Muscle layer of duodenum (tissue), 2 donors: ENCODE measurements around the gene SEMA3B.
A peak's percentile ranks its signal among the peaks of the same experiment; 100 is the strongest.

Experiments
- H3K27ac ChIP-seq: one replicate; pipeline ENCODE4 v1.7.0; 2013; ENCODE audit warnings: mild to moderate bottlenecking, low read length
- H3K27me3 ChIP-seq: one replicate; pipeline ENCODE4 v1.7.0; 2013; ENCODE audit warnings: low read depth, mild to moderate bottlenecking, control low read depth, low read length
- H3K36me3 ChIP-seq, 2 donors: one replicate each; pipeline ENCODE4 v1.7.0; 2013; ENCODE audit warnings: low read length in 2 of 2, control low read depth in 1 of 2, mild to moderate bottlenecking in 1 of 2; ENCODE audit not compliant: insufficient read depth in 2 of 2, control insufficient read depth in 1 of 2
- H3K4me1 ChIP-seq, 2 donors: one replicate each; pipeline ENCODE4 v1.7.0; 2013; ENCODE audit warnings: low read length in 2 of 2, mild to moderate bottlenecking in 2 of 2, control low read depth in 1 of 2, moderate library complexity in 1 of 2; ENCODE audit not compliant: insufficient read depth in 2 of 2, control insufficient read depth in 1 of 2
- H3K4me3 ChIP-seq, 2 donors: one replicate each; pipeline ENCODE4 v1.7.0; 2013; ENCODE audit warnings: low read length in 2 of 2, low read depth in 1 of 2, mild to moderate bottlenecking in 1 of 2
- H3K9me3 ChIP-seq, 2 donors: one replicate each; pipeline ENCODE4 v1.7.0; 2013; ENCODE audit warnings: low read length in 2 of 2, control low read depth in 1 of 2, mild to moderate bottlenecking in 1 of 2; ENCODE audit not compliant: control insufficient read depth in 1 of 2
- donor health status: healthy.

Gene SEMA3B

DNA sequence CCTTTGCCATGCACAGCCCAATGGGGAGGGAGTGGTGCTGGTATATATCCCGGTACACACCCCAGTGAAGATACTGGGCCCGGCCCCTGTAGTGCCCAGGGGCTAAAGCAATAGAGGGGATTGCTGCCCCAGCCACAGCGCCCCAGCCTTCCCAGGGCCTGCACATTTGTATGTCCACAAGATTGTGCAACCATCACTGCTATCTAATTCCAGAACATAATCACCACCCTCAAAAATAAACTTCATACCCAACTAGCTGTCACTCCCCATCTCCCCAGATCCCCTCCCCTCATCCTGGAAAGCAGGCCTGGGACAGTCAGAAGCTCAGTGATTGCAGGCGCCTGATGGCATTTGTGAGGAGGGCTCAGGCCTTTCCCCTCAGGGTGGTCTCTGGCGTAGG lies 19.5 kb upstream of the SEMA3B start:
- H3K27ac ChIP-seq: peak overlapping the region; percentile 62
- H3K27me3 ChIP-seq: no peaks in the 10 kb centered on the region
- peaks cover 13 to 31% of the 10 kb centered on the region in 2 donors for H3K36me3 ChIP-seq
- peaks cover 20 to 69% of the 10 kb centered on the region in 2 donors for H3K4me1 ChIP-seq
- H3K9me3 ChIP-seq: no peaks in the 10 kb centered on the region
- no peak overlapping the region for H3K4me3 ChIP-seq

DNA sequence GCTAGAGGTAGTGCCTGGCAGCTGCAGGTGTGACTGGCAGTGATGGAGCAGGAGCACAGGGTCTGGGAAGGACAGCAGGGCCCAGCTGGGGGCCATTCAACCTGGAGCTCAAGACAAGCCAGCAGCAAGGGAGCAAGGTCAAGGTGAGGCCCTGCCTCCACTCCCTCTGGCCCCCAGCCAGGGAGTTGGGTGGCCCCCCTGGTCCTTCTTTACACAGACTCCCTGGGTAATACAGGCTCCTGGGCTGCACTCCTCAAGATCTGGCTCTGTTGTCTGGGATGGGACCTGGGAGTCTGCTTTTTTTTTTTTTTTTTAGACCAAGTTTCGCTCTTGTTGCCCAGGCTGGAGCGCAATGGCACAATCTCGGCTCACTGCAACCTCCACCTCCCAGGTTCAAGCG lies 18.4 kb upstream of the SEMA3B start:
- Histone ChIP-seq H3K4me1 (peaks cover 16 to 59% of the 10 kb centered on the region in 2 donors), H3K27me3 (no peaks in the 10 kb centered on the region), H3K36me3 (peaks cover 14 to 42% of the 10 kb centered on the region in 2 donors), H3K27ac (no peak overlapping the region), H3K9me3 (no peaks in the 10 kb centered on the region), H3K4me3 (no peak overlapping the region)

DNA sequence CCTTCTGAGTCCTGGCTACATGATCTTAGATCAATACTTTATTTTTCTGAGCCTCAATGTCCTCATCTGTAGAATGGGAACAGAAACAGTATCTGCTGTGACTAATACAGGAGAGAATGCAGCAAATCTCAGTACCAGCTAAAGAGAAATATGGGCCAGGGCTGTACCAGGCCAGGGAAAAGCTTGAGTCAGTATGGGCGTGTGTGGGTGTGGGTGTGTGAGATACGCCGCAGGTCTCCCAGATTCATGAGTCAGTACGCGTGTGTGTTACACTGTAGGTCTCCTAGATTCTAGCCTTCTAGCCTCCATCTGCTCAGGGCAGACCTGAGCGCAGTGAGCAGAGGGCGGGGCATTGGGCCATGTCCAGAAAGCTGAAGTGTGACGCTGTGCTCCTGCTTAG lies 17.7 kb upstream of the SEMA3B start:
- Histone ChIP-seq H3K9me3 (no peaks in the 10 kb centered on the region), H3K36me3 (peaks cover 15 to 44% of the 10 kb centered on the region in 2 donors), H3K4me1 (peaks cover 12 to 54% of the 10 kb centered on the region in 2 donors), H3K27me3 (no peaks in the 10 kb centered on the region), H3K4me3 (no peak overlapping the region), H3K27ac (peak overlapping the region; percentile 16)

DNA sequence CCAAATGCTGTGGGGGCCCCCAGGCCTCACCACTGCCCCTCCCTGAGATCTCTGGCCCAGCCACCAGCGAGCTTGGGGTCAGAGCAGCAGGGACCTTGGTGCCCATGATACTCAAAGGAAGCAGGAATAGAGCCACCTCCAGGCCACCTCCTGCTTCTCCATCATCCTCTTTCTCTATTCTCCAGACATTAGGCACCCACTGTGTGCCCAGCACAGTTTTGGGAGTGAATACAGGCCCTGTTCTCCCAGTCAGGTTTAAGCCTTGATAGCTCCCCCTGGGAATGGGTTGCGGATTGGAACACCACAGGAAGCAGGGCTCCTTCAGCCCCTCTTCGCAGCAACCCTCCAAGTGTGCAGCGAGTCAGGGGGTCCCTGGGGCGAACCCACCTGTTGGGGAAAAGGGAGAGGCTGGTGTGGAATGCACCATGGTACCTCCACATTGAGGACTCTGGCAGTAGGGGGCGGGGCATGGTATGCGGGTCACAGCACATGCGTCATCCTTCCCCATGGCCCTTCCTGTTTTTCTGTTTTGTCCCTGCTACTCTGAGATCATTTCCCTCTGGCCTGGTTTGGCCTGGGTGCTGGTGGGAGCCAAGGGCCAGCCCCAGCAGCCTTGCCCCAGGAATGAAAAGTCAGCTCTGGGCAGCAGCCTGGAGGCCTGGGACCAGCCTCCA lies 14.2 kb upstream of the SEMA3B start:
- H3K9me3 ChIP-seq: no peaks in the 10 kb centered on the region
- H3K4me3 ChIP-seq: no peak overlapping the region
- H3K27ac ChIP-seq: peak overlapping the region; percentile 85
- H3K36me3 ChIP-seq: peaks cover 33 to 69% of the 10 kb centered on the region in 2 donors
- no peaks in the 10 kb centered on the region for H3K27me3 ChIP-seq
- peaks cover 3 to 22% of the 10 kb centered on the region in 2 donors for H3K4me1 ChIP-seq

DNA sequence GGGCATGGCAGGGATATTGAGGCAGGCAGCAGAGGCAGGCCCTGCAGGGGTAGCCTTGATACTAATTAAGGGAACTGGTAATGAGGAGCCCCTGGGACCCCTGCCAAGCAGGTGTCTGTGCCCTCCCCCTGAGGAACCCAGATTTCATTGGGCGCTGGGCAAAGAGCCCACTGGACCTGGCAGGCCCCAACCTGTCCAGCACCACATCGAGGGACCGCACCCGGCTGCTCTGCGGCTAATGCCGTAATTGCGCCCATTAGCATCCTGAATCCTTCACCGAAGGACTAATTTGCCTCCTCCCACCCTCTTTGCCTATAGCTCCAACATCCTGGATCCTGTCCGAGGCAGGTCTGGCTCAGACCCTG lies 13.7 kb upstream of the SEMA3B start:
- Histone ChIP-seq H3K4me3 (no peak overlapping the region), H3K9me3 (no peaks in the 10 kb centered on the region), H3K36me3 (peaks cover 33 to 69% of the 10 kb centered on the region in 2 donors), H3K27ac (peak overlapping the region; percentile 85), H3K27me3 (no peaks in the 10 kb centered on the region), H3K4me1 (peaks cover 3 to 18% of the 10 kb centered on the region in 2 donors)

DNA sequence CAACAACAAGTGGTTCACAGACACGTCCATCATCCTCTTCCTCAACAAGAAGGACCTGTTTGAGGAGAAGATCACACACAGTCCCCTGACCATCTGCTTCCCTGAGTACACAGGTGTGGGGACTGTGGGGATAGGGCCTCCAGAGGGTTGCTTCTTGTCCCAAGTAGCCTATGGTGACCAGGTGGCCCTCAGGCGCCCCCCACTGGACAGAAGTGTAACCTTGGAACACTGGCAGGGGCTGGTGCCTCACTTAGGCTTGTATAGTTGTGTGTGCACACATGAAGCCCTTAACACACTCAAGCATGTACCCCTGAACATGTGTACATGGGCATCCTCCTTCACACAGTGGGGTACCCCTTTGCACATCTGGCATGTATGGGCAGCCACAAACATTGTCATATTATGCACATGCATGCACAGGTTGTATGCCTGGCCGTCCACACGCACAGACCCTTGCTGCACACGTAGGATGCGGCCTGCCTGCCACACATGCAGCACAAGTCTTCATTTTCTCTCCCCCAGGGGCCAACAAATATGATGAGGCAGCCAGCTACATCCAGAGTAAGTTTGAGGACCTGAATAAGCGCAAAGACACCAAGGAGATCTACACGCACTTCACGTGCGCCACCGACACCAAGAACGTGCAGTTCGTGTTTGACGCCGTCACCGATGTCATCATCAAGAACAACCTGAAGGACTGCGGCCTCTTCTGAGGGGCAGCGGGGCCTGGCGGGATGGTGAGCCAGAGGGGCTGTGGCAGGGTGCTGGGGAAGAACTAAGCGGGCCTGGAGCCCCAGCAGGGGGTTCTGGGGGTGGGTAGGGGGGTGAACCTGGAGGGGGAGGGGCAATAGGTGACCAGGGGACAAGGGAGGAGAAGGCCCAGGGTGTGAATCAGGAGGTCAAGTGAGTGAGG lies 11.7 kb upstream of the SEMA3B start:
- peaks cover 29 to 58% of the 10 kb centered on the region in 2 donors for H3K36me3 ChIP-seq
- no peak overlapping the region for H3K27ac ChIP-seq
- no peaks in the 10 kb centered on the region for H3K9me3 ChIP-seq
- H3K4me1 ChIP-seq: peaks cover 6 to 19% of the 10 kb centered on the region in 2 donors
- H3K27me3 ChIP-seq: no peaks in the 10 kb centered on the region
- H3K4me3 ChIP-seq: no peak overlapping the region

DNA sequence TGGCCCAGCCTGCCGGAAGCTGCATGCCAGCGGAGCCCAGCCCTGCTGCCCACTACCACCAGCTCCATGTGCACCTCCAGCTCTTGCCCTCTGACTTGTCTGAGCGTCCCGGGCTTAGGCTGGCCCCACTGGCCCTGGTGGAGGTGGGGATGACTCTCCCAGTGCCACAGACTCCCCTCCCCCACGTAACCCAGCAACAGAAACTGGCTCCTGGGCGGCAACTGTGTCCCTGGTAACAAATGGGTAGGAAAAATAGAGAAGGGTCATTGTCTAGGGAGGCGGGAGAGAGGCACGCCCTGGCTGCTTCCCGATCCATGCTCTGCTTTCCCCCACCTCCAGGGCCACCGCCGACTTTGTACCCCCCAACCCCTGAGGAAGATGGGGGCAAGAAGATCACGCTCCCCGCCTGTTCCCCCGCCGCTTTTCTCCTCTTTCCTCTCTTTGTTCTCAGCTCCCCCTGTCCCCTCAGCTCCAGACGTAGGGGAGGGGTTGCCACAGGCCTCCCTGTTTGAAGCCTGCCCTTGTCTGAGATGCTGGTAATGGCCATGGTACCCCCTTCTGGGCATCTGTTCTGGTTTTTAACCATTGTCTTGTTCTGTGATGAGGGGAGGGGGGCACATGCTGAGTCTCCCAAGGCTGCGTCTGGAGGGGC lies 10.8 kb upstream of the SEMA3B start:
- Histone ChIP-seq H3K27ac (no peak overlapping the region), H3K27me3 (no peaks in the 10 kb centered on the region), H3K36me3 (peaks cover 28 to 49% of the 10 kb centered on the region in 2 donors), H3K4me1 (peaks cover 6 to 19% of the 10 kb centered on the region in 2 donors), H3K4me3 (no peak overlapping the region), H3K9me3 (no peaks in the 10 kb centered on the region)

DNA sequence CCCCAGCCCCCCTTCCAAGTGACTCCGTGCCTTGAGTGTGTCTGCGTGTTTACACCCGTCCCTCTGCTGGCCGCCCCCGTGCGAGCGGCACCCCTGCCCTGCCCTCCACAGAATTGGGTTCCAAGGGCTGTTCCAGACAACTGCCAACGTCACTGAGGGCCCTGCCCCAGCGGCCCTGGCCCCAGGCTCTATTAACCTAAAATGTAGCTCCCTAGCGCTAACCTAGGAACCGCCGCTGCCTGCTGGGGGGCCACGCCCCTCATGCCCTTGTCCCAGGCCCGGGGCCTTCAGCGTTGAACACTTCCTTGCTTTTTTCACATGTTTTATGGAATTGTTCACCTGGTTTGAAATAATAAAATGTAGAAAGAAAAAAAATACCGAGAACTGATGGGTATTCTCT lies 10.0 kb upstream of the SEMA3B start:
- H3K4me3 ChIP-seq: no peak overlapping the region
- H3K36me3 ChIP-seq: peaks cover 25 to 43% of the 10 kb centered on the region in 2 donors
- peaks cover 6 to 19% of the 10 kb centered on the region in 2 donors for H3K4me1 ChIP-seq
- H3K27me3 ChIP-seq: no peaks in the 10 kb centered on the region
- H3K9me3 ChIP-seq: no peaks in the 10 kb centered on the region
- H3K27ac ChIP-seq: peak overlapping the region; percentile 63

DNA sequence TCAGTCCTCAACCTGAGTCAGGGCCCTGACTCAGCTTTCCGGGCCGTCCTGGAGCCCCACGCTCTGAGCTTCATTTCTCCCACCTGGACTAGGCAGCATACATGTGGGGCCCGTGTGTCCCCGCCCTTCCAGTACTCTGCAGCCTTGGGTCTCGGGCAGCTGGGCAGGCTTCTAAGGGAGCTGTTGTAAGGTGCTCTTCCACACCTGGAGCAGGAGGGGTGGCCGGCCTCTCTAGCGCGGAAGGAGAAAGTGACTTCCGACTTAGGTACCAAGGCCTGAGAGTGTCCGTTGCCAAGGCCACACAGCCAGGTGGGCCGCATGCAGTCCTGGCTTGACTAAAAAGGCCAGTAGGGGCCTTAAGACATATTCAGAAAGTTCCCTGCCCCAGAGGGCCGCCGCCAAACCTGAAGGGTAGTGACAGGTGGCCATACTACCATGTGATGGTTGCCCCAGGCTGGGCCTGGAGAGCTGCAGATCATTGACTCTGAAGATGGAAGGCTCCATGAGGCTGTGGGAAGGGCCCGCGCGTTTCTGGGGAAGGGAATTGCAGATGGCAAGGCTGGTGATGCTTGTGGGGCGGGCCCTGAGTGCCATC lies 9.4 kb upstream of the SEMA3B start:
- no peaks in the 10 kb centered on the region for H3K9me3 ChIP-seq
- peak overlapping the region in 1 of 2 donors; percentile 25 for H3K4me3 ChIP-seq
- H3K4me1 ChIP-seq: peaks cover 9 to 24% of the 10 kb centered on the region in 2 donors
- peaks cover 19 to 38% of the 10 kb centered on the region in 2 donors for H3K36me3 ChIP-seq
- no peaks in the 10 kb centered on the region for H3K27me3 ChIP-seq
- H3K27ac ChIP-seq: peak overlapping the region; percentile 63

DNA sequence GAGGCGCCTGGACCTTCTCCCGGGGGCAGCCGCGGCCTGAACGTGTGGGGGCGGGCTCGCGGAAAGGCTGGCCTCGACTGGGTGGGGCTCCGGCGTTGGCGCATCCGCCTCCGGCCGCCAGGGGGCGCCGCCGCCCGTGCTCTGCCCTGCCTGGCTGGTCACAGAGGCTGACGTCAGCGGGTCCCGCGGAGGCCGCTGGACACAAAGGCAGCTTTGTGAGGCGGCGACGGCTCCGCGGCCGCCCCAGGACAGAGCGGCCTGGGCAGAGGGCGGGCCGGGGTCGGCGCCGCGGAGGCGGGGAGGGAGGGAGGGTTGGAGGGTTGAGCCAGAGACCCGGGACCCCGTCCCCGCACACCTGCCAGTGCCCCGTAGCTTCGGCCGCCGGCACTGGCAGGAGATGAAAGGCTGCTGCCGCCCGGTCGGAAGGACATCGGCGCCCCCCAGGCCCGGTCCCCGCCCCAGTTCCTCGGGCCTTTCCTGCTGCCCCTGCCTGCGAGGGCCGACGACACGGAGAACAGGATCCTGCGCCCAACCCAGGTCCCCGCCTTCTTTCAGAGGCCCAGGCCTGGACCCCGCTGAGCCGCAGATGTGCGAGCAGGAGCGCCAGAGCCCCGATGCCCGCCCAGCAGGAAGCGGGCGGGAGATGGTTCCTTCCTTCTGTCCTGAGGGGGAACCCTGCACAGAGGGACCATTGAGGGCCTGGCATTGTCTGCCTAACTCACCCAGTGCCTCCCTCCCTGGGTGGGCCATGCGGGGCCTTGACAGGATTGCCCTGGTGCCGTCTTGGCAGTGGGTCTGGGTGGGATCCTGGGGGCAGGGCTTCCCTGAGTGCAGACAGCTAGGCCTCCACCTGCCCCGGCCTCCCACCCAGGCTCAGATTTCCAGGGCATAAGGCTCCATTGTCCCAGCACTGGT lies 8.7 kb upstream of the SEMA3B start:
- Histone ChIP-seq H3K27me3 (no peaks in the 10 kb centered on the region), H3K36me3 (peaks cover 19 to 30% of the 10 kb centered on the region in 2 donors), H3K4me1 (peaks cover 14 to 29% of the 10 kb centered on the region in 2 donors), H3K4me3 (peak overlapping the region; percentile 18 to 57), H3K27ac (peak overlapping the region; percentile 49), H3K9me3 (no peaks in the 10 kb centered on the region)
